A549 (cell line): Measurements from ENCODE around the gene DHRS4L2.

Experiments
- CHD2 ChIP-seq: fragments of 150-350 bp; IDR thresholded peaks from 2 replicates; pipeline ENCODE4 v1.6.1; 2014; ENCODE audit warnings: low read length; ENCODE audit not compliant: partially characterized antibody
- EP300 ChIP-seq, 2 experiments: fragments of >200 bp; sonication (Bioruptor Twin); formaldehyde crosslinking; IDR thresholded peaks; 2 replicates in 1 of 2; 3 replicates in 1 of 2; pipeline ENCODE4 v1.6.1; 2016 to 2017
- FOSL2 ChIP-seq, 2 experiments: fragments of 450-650 bp in 1 of 2; fragments of >200 bp in 1 of 2; sonication (Bioruptor Twin) in 1 of 2; formaldehyde crosslinking; IDR thresholded peaks; 2 replicates each; pipeline versions ENCODE4 v1.5.0 to v1.6.1; 2016 to 2020; ENCODE audit warnings: mild to moderate bottlenecking in 1 of 2, moderate library complexity in 1 of 2
- JUNB ChIP-seq: fragments of >200 bp; sonication (Bioruptor Twin); formaldehyde crosslinking; IDR thresholded peaks from 2 replicates; pipeline ENCODE4 v1.6.1; 2016
- NFE2L2 ChIP-seq: fragments of 150-350 bp; conservative IDR thresholded peaks from 2 replicates; pipeline ENCODE4 v1.6.1; 2014; ENCODE audit warnings: low read length
- PHF8 ChIP-seq: fragments of 200-600 bp; sonication (generic); IDR thresholded peaks from 2 replicates; pipeline ENCODE4 v1.6.1; 2016; ENCODE audit warnings: low read depth, mild to moderate bottlenecking, antibody characterized with exemption, moderate library complexity, borderline replicate concordance
- POLR2A ChIP-seq: IDR thresholded peaks from 2 replicates; pipeline ENCODE4 v1.6.1; 2012; ENCODE audit warnings: mild to moderate bottlenecking, low read length
- RARB ChIP-seq: fragments of 250-450 bp; sonication (Bioruptor Pico); IDR thresholded peaks from 2 replicates; pipeline ENCODE4 v1.8.0; 2021; ENCODE audit warnings: mild to moderate bottlenecking, moderate library complexity
- RFX5 ChIP-seq: fragments of 450-650 bp; IDR thresholded peaks from 2 replicates; pipeline ENCODE4 v1.7.1; 2014; ENCODE audit warnings: antibody characterized with exemption, mild to moderate bottlenecking, moderate library complexity
- SREBF2 ChIP-seq: fragments of 450-650 bp; IDR thresholded peaks from 2 replicates; pipeline ENCODE4 v1.6.1; 2014; ENCODE audit warnings: mild to moderate bottlenecking, moderate library complexity
- TF ChIP-seq, protein P1 (sequence below): fragments of >200 bp; sonication (Bioruptor Twin); formaldehyde crosslinking; IDR thresholded peaks from 3 replicates; pipeline ENCODE4 v1.5.1; 2016

GRCh38 chr14:24054324-24054641 is 65.6 kb downstream of the DHRS4L2 start:
- TF ChIP-seq EP300 (IDR thresholded peaks at IDR 0.05) = no peak
- no peak for TF ChIP-seq JUNB
- no peak for TF ChIP-seq POLR2A
- TF ChIP-seq RARB (CRISPR knock-in tag) = no peak
- TF ChIP-seq, protein P1, sequence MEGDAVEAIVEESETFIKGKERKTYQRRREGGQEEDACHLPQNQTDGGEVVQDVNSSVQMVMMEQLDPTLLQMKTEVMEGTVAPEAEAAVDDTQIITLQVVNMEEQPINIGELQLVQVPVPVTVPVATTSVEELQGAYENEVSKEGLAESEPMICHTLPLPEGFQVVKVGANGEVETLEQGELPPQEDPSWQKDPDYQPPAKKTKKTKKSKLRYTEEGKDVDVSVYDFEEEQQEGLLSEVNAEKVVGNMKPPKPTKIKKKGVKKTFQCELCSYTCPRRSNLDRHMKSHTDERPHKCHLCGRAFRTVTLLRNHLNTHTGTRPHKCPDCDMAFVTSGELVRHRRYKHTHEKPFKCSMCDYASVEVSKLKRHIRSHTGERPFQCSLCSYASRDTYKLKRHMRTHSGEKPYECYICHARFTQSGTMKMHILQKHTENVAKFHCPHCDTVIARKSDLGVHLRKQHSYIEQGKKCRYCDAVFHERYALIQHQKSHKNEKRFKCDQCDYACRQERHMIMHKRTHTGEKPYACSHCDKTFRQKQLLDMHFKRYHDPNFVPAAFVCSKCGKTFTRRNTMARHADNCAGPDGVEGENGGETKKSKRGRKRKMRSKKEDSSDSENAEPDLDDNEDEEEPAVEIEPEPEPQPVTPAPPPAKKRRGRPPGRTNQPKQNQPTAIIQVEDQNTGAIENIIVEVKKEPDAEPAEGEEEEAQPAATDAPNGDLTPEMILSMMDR = no peak
- no peak for TF ChIP-seq SREBF2
- no peak for TF ChIP-seq FOSL2 (IDR thresholded peaks at IDR 0.05)
- TF ChIP-seq FOSL2 (CRISPR knock-in tag; IDR thresholded peaks at IDR 0.05) = no peak
- TF ChIP-seq PHF8 = no peak
- no peak for TF ChIP-seq CHD2
- no peak for TF ChIP-seq NFE2L2
- TF ChIP-seq RFX5 = no peak
